Measurements from ENCODE around the gene C1RL. TPM values are rescaled to one million over a fixed set of nuclear protein-coding genes. Genes with fewer than 3 reads are reported as not detected.
"Not testable (repeated sequence)": the region's sequence is repeated elsewhere in the genome, so short reads cannot be mapped to it uniquely, and the experiment has no call there.

Gene C1RL
- polyA plus RNA-seq, 1 experiment = 45.3 TPM

GRCh38 chr12:7059780-7060179, 49.2 kb downstream of the C1RL start:
- CTCF ChIA-PET = interaction anchor here (1.0 to 5.0 kb wide), 10 partner anchors 8 to 85 kb away, joined by 4 to 33 read pairs (median 7); partner anchors contain the start of gene C1RL
- no peak overlapping the region for H3K27ac ChIP-seq (ENCODE audit: low read depth, low read length)

GRCh38 chr12:7058850-7059395, 50.1 kb downstream of the C1RL start:
- Histone ChIP-seq H3K9me3 (ENCODE audit: control insufficient read depth, insufficient read depth, low read length) (no peaks in the 10 kb centered on the region), H3K4me3 (ENCODE audit: low read depth, low read length) (no peak overlapping the region), H3K27ac (ENCODE audit: low read depth, low read length) (no peak overlapping the region), H3K27me3 (ENCODE audit: control insufficient read depth, insufficient read depth, low read length) (peaks cover 7% of the 10 kb centered on the region)
- ChIA-PET CTCF (interaction anchor here (1.2 to 5.0 kb wide), 4 partner anchors 34 to 54 kb away, joined by 4 to 33 read pairs (median 15); partner anchors contain the start of gene C1RL), POLR2A (no interaction called here)
- TF ChIP-seq CTCF (IDR thresholded peaks at IDR 0.05; ENCODE audit: low read depth, low read length) = no peak
- DNase-seq (ENCODE audit: low read depth, low spot score) = no peak

More at GRCh38 chr12:7059780-7060179, 49.2 kb downstream of the C1RL start:
- H3K4me3 ChIP-seq (ENCODE audit: low read depth, low read length) = no peak overlapping the region
- TF ChIP-seq CTCF (IDR thresholded peaks at IDR 0.05; ENCODE audit: low read depth, low read length) = no peak
- peaks cover 5% of the 10 kb centered on the region for H3K27me3 ChIP-seq (ENCODE audit: control insufficient read depth, insufficient read depth, low read length)
- H3K9me3 ChIP-seq (ENCODE audit: control insufficient read depth, insufficient read depth, low read length) = no peaks in the 10 kb centered on the region
- DNase-seq (ENCODE audit: low read depth, low spot score) = no peak
- POLR2A ChIA-PET = interaction anchor here (0.5 to 1.7 kb wide), 6 partner anchors 17 to 72 kb away, joined by 4 to 11 read pairs (median 5); partner anchors contain the start of gene LPCAT3

- CTCF ChIA-PET = interaction anchor here (1.2 to 5.0 kb wide), 5 partner anchors 16 to 55 kb away, joined by 4 to 33 read pairs (median 6); partner anchors contain the start of gene C1R
- no peak for TF ChIP-seq CTCF (IDR thresholded peaks at IDR 0.05; ENCODE audit: low read depth, low read length)
- Histone ChIP-seq H3K27me3 (ENCODE audit: control insufficient read depth, insufficient read depth, low read length) (peaks cover 7% of the 10 kb centered on the region), H3K27ac (ENCODE audit: low read depth, low read length) (no peak overlapping the region), H3K4me3 (ENCODE audit: low read depth, low read length) (no peak overlapping the region), H3K9me3 (ENCODE audit: control insufficient read depth, insufficient read depth, low read length) (no peaks in the 10 kb centered on the region)
- POLR2A ChIA-PET = no interaction called here
- no peak for DNase-seq (ENCODE audit: low read depth, low spot score)
Measured at GRCh38 chr12:7058163-7058845, 50.7 kb downstream of the C1RL start.

GRCh38 chr12:7055736-7056135, 53.3 kb downstream of the C1RL start:
- POLR2A ChIA-PET; DNase-seq (ENCODE audit: low read depth, low spot score); H3K27ac ChIP-seq (ENCODE audit: low read depth, low read length); H3K4me3 ChIP-seq (ENCODE audit: low read depth, low read length); H3K9me3 ChIP-seq (ENCODE audit: control insufficient read depth, insufficient read depth, low read length): not testable (repeated sequence)
- CTCF ChIA-PET = interaction anchor here (0.9 to 1.4 kb wide), 2 partner anchors 91 to 133 kb away, joined by 4 to 5 read pairs; no protein-coding TSS in a partner anchor
- H3K27me3 ChIP-seq (ENCODE audit: control insufficient read depth, insufficient read depth, low read length) = peaks cover 17% of the 10 kb centered on the region

- no peaks in the 10 kb centered on the region for H3K9me3 ChIP-seq (ENCODE audit: control insufficient read depth, insufficient read depth, low read length)
- no peak overlapping the region for H3K4me3 ChIP-seq (ENCODE audit: low read depth, low read length)
- CTCF ChIA-PET = interaction anchor here (0.8 kb wide), 1 partner anchor 55 kb away, joined by 3 read pairs; no protein-coding TSS in a partner anchor
- no peak for TF ChIP-seq CTCF (IDR thresholded peaks at IDR 0.05; ENCODE audit: low read depth, low read length)
- POLR2A ChIA-PET = no interaction called here
- DNase-seq (ENCODE audit: low read depth, low spot score) = no peak
- no peak overlapping the region for H3K27ac ChIP-seq (ENCODE audit: low read depth, low read length)
- H3K27me3 ChIP-seq (ENCODE audit: control insufficient read depth, insufficient read depth, low read length) = peaks cover 23% of the 10 kb centered on the region
Measured at GRCh38 chr12:7054925-7055324, 54.1 kb downstream of the C1RL start.

- POLR2A ChIA-PET; H3K27ac ChIP-seq (ENCODE audit: low read depth, low read length); H3K9me3 ChIP-seq (ENCODE audit: control insufficient read depth, insufficient read depth, low read length); DNase-seq (ENCODE audit: low read depth, low spot score); H3K4me3 ChIP-seq (ENCODE audit: low read depth, low read length): not testable (repeated sequence)
- CTCF ChIA-PET = interaction anchor here (0.6 to 1.1 kb wide), 3 partner anchors 11 to 92 kb away, joined by 3 to 7 read pairs (median 3); partner anchors contain the start of gene C1S
- H3K27me3 ChIP-seq (ENCODE audit: control insufficient read depth, insufficient read depth, low read length) = peaks cover 18% of the 10 kb centered on the region
Measured at GRCh38 chr12:7049973-7050372, 59.0 kb downstream of the C1RL start.

- POLR2A ChIA-PET = interaction anchor here (0.6 kb wide), 1 partner anchor 100 kb away, joined by 3 read pairs; no protein-coding TSS in a partner anchor
- DNase-seq (ENCODE audit: low read depth, low spot score); H3K9me3 ChIP-seq (ENCODE audit: control insufficient read depth, insufficient read depth, low read length); H3K4me3 ChIP-seq (ENCODE audit: low read depth, low read length); H3K27ac ChIP-seq (ENCODE audit: low read depth, low read length): not testable (repeated sequence)
- CTCF ChIA-PET = interaction anchor here (0.6 to 1.1 kb wide), 2 partner anchors 11 to 44 kb away, joined by 3 to 7 read pairs; partner anchors contain the start of gene C1S
- peaks cover 16% of the 10 kb centered on the region for H3K27me3 ChIP-seq (ENCODE audit: control insufficient read depth, insufficient read depth, low read length)
Measured at GRCh38 chr12:7049445-7049951, 59.5 kb downstream of the C1RL start.
